ENCODE results near the gene DENND2D.

Gene DENND2D

DNA sequence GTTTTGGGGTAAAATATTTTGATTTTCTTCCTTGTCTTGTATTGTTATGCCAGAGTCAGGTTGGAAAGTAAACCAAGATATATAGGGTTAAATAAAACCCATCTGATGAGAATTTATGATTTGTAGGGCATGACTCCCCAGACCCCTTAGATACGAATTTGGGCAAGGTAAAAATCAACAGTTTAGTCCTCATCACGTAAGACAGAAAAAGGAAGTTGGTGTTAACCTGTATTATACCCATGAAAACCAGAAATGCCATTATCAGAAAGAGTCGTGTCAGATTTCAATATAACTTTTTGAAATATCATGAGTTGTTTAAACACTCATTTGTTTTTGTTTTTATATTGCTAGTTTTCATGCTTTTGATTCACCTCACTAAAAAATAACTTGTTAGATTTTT lies 48.6 kb downstream of the DENND2D start:
- Histone ChIP-seq H3K4me1 (no peaks in the 10 kb centered on the region), H3K4me3 (ENCODE audit: low read depth, low read length) (no peak overlapping the region), H3K4me2 (ENCODE audit: low read length) (no peak overlapping the region), H3K9ac (no peak overlapping the region), H3K27ac (no peak overlapping the region), H2AFZ (no peak overlapping the region), H3K36me3 (ENCODE audit: control insufficient read depth, insufficient read depth, low read length) (no peaks in the 10 kb centered on the region), H3K9me3 (ENCODE audit: control insufficient read depth, low read length) (no peaks in the 10 kb centered on the region), H3K27me3 (ENCODE audit: control insufficient read depth, insufficient read depth, low read length) (no peaks in the 10 kb centered on the region), H3K79me2 (peaks cover 2% of the 10 kb centered on the region)
- TF ChIP-seq CTCF (IDR thresholded peaks at IDR 0.05), result no peak

- no peak overlapping the region for H2AFZ ChIP-seq
- H3K9me3 ChIP-seq (ENCODE audit: control insufficient read depth, low read length), result no peaks in the 10 kb centered on the region
- H3K4me3 ChIP-seq (ENCODE audit: low read depth, low read length), result no peak overlapping the region
- TF ChIP-seq CTCF (IDR thresholded peaks at IDR 0.05), result no peak
- no peaks in the 10 kb centered on the region for H3K4me1 ChIP-seq
- H3K79me2 ChIP-seq, result peaks cover 9% of the 10 kb centered on the region
- H3K9ac ChIP-seq, result no peak overlapping the region
- H3K27ac ChIP-seq, result no peak overlapping the region
- H3K4me2 ChIP-seq (ENCODE audit: low read length), result no peak overlapping the region
- no peaks in the 10 kb centered on the region for H3K27me3 ChIP-seq (ENCODE audit: control insufficient read depth, insufficient read depth, low read length)
- no peaks in the 10 kb centered on the region for H3K36me3 ChIP-seq (ENCODE audit: control insufficient read depth, insufficient read depth, low read length)
Observed at GRCh38 chr1:111148376-111148881, 52.0 kb downstream of the DENND2D start.

DNA sequence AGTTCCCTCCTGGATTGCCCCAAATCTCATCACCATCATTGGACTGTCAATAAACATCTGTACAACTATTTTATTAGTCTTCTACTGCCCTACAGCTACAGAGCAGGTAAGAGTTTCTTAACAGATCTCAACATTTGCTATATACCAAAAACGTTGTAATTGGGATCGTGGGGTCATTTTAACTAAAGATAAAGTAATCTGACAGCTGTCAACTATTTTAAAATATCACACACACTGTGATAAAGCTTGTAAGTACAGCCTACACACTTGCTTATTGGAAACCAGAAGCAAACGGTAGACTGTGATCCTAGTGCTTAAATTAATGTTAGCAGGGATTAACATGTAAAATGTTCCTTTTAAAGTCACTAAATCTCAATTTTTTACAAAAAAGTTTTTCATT lies 52.5 kb downstream of the DENND2D start:
- Histone ChIP-seq H2AFZ (no peak overlapping the region), H3K9ac (no peak overlapping the region), H3K27ac (no peak overlapping the region), H3K4me2 (ENCODE audit: low read length) (no peak overlapping the region), H3K79me2 (peaks cover 9% of the 10 kb centered on the region), H3K36me3 (ENCODE audit: control insufficient read depth, insufficient read depth, low read length) (no peaks in the 10 kb centered on the region), H3K27me3 (ENCODE audit: control insufficient read depth, insufficient read depth, low read length) (no peaks in the 10 kb centered on the region), H3K4me1 (no peaks in the 10 kb centered on the region), H3K9me3 (ENCODE audit: control insufficient read depth, low read length) (no peaks in the 10 kb centered on the region), H3K4me3 (ENCODE audit: low read depth, low read length) (no peak overlapping the region)
- no peak for TF ChIP-seq CTCF (IDR thresholded peaks at IDR 0.05)

- H2AFZ ChIP-seq, result no peak overlapping the region
- H3K9me3 ChIP-seq (ENCODE audit: control insufficient read depth, low read length), result no peaks in the 10 kb centered on the region
- H3K4me3 ChIP-seq (ENCODE audit: low read depth, low read length), result no peak overlapping the region
- no peak overlapping the region for H3K27ac ChIP-seq
- no peak overlapping the region for H3K9ac ChIP-seq
- no peaks in the 10 kb centered on the region for H3K4me1 ChIP-seq
- no peak for TF ChIP-seq CTCF (IDR thresholded peaks at IDR 0.05)
- H3K27me3 ChIP-seq (ENCODE audit: control insufficient read depth, insufficient read depth, low read length), result no peaks in the 10 kb centered on the region
- H3K36me3 ChIP-seq (ENCODE audit: control insufficient read depth, insufficient read depth, low read length), result no peaks in the 10 kb centered on the region
- H3K79me2 ChIP-seq, result peaks cover 9% of the 10 kb centered on the region
- H3K4me2 ChIP-seq (ENCODE audit: low read length), result no peak overlapping the region
Observed at GRCh38 chr1:111145963-111146768, 54.3 kb downstream of the DENND2D start.

- H3K4me2 ChIP-seq (ENCODE audit: low read length), result no peak overlapping the region
- H3K4me3 ChIP-seq (ENCODE audit: low read depth, low read length), result no peak overlapping the region
- no peak overlapping the region for H2AFZ ChIP-seq
- no peaks in the 10 kb centered on the region for H3K27me3 ChIP-seq (ENCODE audit: control insufficient read depth, insufficient read depth, low read length)
- no peaks in the 10 kb centered on the region for H3K4me1 ChIP-seq
- no peaks in the 10 kb centered on the region for H3K9me3 ChIP-seq (ENCODE audit: control insufficient read depth, low read length)
- H3K79me2 ChIP-seq, result peaks cover 11% of the 10 kb centered on the region
- H3K9ac ChIP-seq, result no peak overlapping the region
- no peak overlapping the region for H3K27ac ChIP-seq
- H3K36me3 ChIP-seq (ENCODE audit: control insufficient read depth, insufficient read depth, low read length), result no peaks in the 10 kb centered on the region
- no peak for TF ChIP-seq CTCF (IDR thresholded peaks at IDR 0.05)
Observed at GRCh38 chr1:111145542-111145941, 54.9 kb downstream of the DENND2D start.

All from parathyroid adenoma (tissue), 2 donors.